Spleen (tissue), 11 donors: Measurements from ENCODE around the gene OR51B4. TPM values are rescaled to one million over a fixed set of nuclear protein-coding genes. Genes with fewer than 3 reads are reported as not detected.

Experiments
- DNase-seq: peaks from one replicate; pipeline ENCODE4 v3.0.0-alpha.2; 2020
- H3K27ac ChIP-seq, 8 donors: fragments of 200-600 bp; sonication (generic) in 7 of 8; 1 replicate in 4 of 8; 2 replicates in 4 of 8; pipeline versions ENCODE4 v1.5.0 to v1.8.0; 2016 to 2021; ENCODE audit warnings: inconsistent platforms in 4 of 8, mild to moderate bottlenecking in 4 of 8, moderate library complexity in 1 of 8
- H3K27me3 ChIP-seq, 7 donors: fragments of 200-600 bp; sonication (generic) in 6 of 7; replicated peaks in 1 of 7; 1 replicate in 4 of 7; 2 replicates in 3 of 7; pipeline versions ENCODE4 v1.5.0 to v1.8.0; 2016 to 2021; ENCODE audit warnings: inconsistent platforms in 3 of 7, mild to moderate bottlenecking in 1 of 7
- H3K36me3 ChIP-seq, 6 donors: fragments of 200-600 bp; sonication (generic) in 5 of 6; 1 replicate in 4 of 6; 2 replicates in 2 of 6; pipeline versions ENCODE4 v1.5.0 to v1.8.0; 2016 to 2021; ENCODE audit warnings: inconsistent platforms in 2 of 6
- H3K4me1 ChIP-seq, 6 donors: fragments of 200-600 bp; sonication (generic) in 5 of 6; 1 replicate in 3 of 6; 2 replicates in 3 of 6; pipeline versions ENCODE4 v1.5.0 to v1.8.0; 2016 to 2021; ENCODE audit warnings: inconsistent platforms in 3 of 6
- H3K4me3 ChIP-seq, 8 donors: fragments of 200-600 bp; sonication (generic) in 7 of 8; 1 replicate in 4 of 8; 2 replicates in 4 of 8; pipeline versions ENCODE4 v1.5.0 to v1.8.0; 2016 to 2021; ENCODE audit warnings: inconsistent platforms in 4 of 8, mild to moderate bottlenecking in 4 of 8, moderate library complexity in 2 of 8
- H3K9me3 ChIP-seq, 8 donors: fragments of 200-600 bp; sonication (generic) in 7 of 8; 1 replicate in 4 of 8; 2 replicates in 4 of 8; pipeline versions ENCODE4 v1.5.0 to v1.8.0; 2016 to 2021; ENCODE audit warnings: inconsistent platforms in 4 of 8
- CTCF ChIP-seq, 11 experiments: fragments of 200-600 bp in 7 of 11; fragments of 450-650 bp in 4 of 11; sonication (generic) in 4 of 11; IDR thresholded peaks in 8 of 11; conservative IDR thresholded peaks in 3 of 11; 1 replicate in 7 of 11; 2 replicates in 4 of 11; pipeline versions ENCODE4 v1.4.0 to v1.8.0; 2016 to 2021; ENCODE audit warnings: antibody characterized with exemption in 11 of 11, inconsistent platforms in 4 of 11, mild to moderate bottlenecking in 1 of 11
- POLR2A ChIP-seq, 3 donors: fragments of 450-650 bp; IDR thresholded peaks; one replicate each; pipeline ENCODE4 v1.5.1; 2017; ENCODE audit warnings: antibody characterized with exemption in 3 of 3, mild to moderate bottlenecking in 1 of 3
- POLR2AphosphoS5 ChIP-seq, 3 donors: sonication (generic); formaldehyde crosslinking; IDR thresholded peaks; one replicate each; pipeline ENCODE4 v1.5.1; 2017; ENCODE audit warnings: antibody characterized with exemption in 3 of 3
- WGBS, 5 donors: extraction: QIAGEN DNeasy Blood & Tissue Kit in 3 of 5; methylation state at CpG; one replicate each; pipeline versions ENCODE4 v1.1.5 to v1.1.7; 2013 to 2018; 5-methylcytosine and 5-hydroxymethylcytosine counted together
- intact Hi-C: fragments of 100-400 bp; cut with DNase I; formaldehyde crosslinking; loops from one replicate; pipeline ENCODE4 v1.15.0; 2023; ENCODE audit warnings: low total_unique reads
- polyA plus RNA-seq, 3 donors: library from polyadenylated mRNA; stranded (reverse); fragments of 200-250 nt; gene quantifications; one replicate each; pipeline ENCODE4 v1.2.1, GENCODE V29; 2013
- total RNA-seq, 7 donors: library from RNA; depleted of rRNA in 3 of 7; stranded (reverse); fragments of >200 nt in 3 of 7; fragmentation: NEBNext Ultra II Directional in 4 of 7; extraction: Animal tissue kit (Norgen Biotek cat#: 25700) in 4 of 7; gene quantifications; one replicate each; pipeline versions ENCODE4 v1.1.0 to v1.2.1, GENCODE V29; 2016 to 2021
- donor health status: healthy with polysubstance abuse.
- donor health status: DM: no; HTN: no; CAD: no; lungs with moderate emphysema.
- donor health status: DM: no; HTN: no; CAD: no.
- donor health status: Bipolar disorder and iron deficiency.
- donor health status: healthy.
- donor health status: DM: no; HTN: no; CAD: no.
- donor health status: DM: yes; HTN: yes; CAD: no.

OR51B4 gene
- total and polyA plus RNA-seq, 10 donors = not detected

GRCh38 chr11:5285703-5286340, 15.9 kb downstream of the OR51B4 start:
- no peak overlapping the region for H3K4me3 ChIP-seq
- intact Hi-C loops = no loop called here
- no peak for DNase-seq
- H3K27ac ChIP-seq = no peak overlapping the region
- H3K36me3 ChIP-seq = no peaks in the 10 kb centered on the region
- no peaks in the 10 kb centered on the region for H3K27me3 ChIP-seq
- H3K9me3 ChIP-seq = no peaks in the 10 kb centered on the region
- no peak for TF ChIP-seq POLR2AphosphoS5 (IDR thresholded peaks at IDR 0.05)
- TF ChIP-seq POLR2A (IDR thresholded peaks at IDR 0.05) = no peak
- TF ChIP-seq CTCF (IDR thresholded peaks at IDR 0.05 in 8 of 11, conservative IDR thresholded peaks at IDR 0.05 in 3 of 11) = no peak
- H3K4me1 ChIP-seq = no peaks in the 10 kb centered on the region
- WGBS, 5 donors = 77 to 85% (median 83%) methylated on average over 4 of the region's 4 CpGs

GRCh38 chr11:5284637-5285036, 17.1 kb downstream of the OR51B4 start:
- intact Hi-C loops = no loop called here
- no peaks in the 10 kb centered on the region for H3K27me3 ChIP-seq
- no peak overlapping the region for H3K27ac ChIP-seq
- no peaks in the 10 kb centered on the region for H3K4me1 ChIP-seq
- H3K36me3 ChIP-seq = no peaks in the 10 kb centered on the region
- no peak overlapping the region for H3K4me3 ChIP-seq
- WGBS, 5 donors = 85 to 100% (median 96%) methylated on average over 2 of the region's 2 CpGs
- DNase-seq = no peak
- TF ChIP-seq CTCF (IDR thresholded peaks at IDR 0.05 in 8 of 11, conservative IDR thresholded peaks at IDR 0.05 in 3 of 11) (no peak), POLR2AphosphoS5 (IDR thresholded peaks at IDR 0.05) (no peak), POLR2A (IDR thresholded peaks at IDR 0.05) (no peak)
- no peaks in the 10 kb centered on the region for H3K9me3 ChIP-seq

GRCh38 chr11:5283882-5284281, 17.9 kb downstream of the OR51B4 start:
- 57 to 70% (median 68%) methylated on average over 1 of the region's 1 CpG for WGBS, 5 donors
- no peak for TF ChIP-seq POLR2AphosphoS5 (IDR thresholded peaks at IDR 0.05)
- no peak for TF ChIP-seq CTCF (IDR thresholded peaks at IDR 0.05 in 8 of 11, conservative IDR thresholded peaks at IDR 0.05 in 3 of 11)
- no peak for TF ChIP-seq POLR2A (IDR thresholded peaks at IDR 0.05)
- intact Hi-C loops = no loop called here

GRCh38 chr11:5283086-5283485, 18.7 kb downstream of the OR51B4 start:
- Histone ChIP-seq H3K4me1 (no peaks in the 10 kb centered on the region), H3K27ac (no peak overlapping the region), H3K9me3 (no peaks in the 10 kb centered on the region), H3K4me3 (no peak overlapping the region), H3K27me3 (no peaks in the 10 kb centered on the region), H3K36me3 (no peaks in the 10 kb centered on the region)
- TF ChIP-seq POLR2A (IDR thresholded peaks at IDR 0.05) = no peak
- TF ChIP-seq POLR2AphosphoS5 (IDR thresholded peaks at IDR 0.05) = no peak
- no peak for TF ChIP-seq CTCF (IDR thresholded peaks at IDR 0.05 in 8 of 11, conservative IDR thresholded peaks at IDR 0.05 in 3 of 11)
- DNase-seq = no peak
- intact Hi-C loops = no loop called here
- 76 to 84% (median 78%) methylated on average over 3 of the region's 3 CpGs for WGBS, 5 donors

More at GRCh38 chr11:5283882-5284281, 17.9 kb downstream of the OR51B4 start:
- no peak overlapping the region for H3K27ac ChIP-seq
- no peaks in the 10 kb centered on the region for H3K27me3 ChIP-seq
- DNase-seq = no peak
- no peaks in the 10 kb centered on the region for H3K9me3 ChIP-seq
- no peaks in the 10 kb centered on the region for H3K36me3 ChIP-seq
- no peaks in the 10 kb centered on the region for H3K4me1 ChIP-seq
- no peak overlapping the region for H3K4me3 ChIP-seq
